Right lobe of liver (tissue), 4 donors: Measurements from ENCODE around the gene PCID2.

Source experiments
- POLR2A ChIP-seq: fragments of 450-650 bp; IDR thresholded peaks from one replicate; pipeline ENCODE4 v1.6.1; 2017; ENCODE audit warnings: antibody characterized with exemption, mild to moderate bottlenecking
- TF ChIP-seq, protein P1 (sequence below), 4 donors: fragments of 200-600 bp in 3 of 4; fragments of 450-650 bp in 1 of 4; IDR thresholded peaks; one replicate each; pipeline versions ENCODE4 v1.5.1 to v1.8.0; 2016 to 2022; ENCODE audit warnings: antibody characterized with exemption in 4 of 4, mild to moderate bottlenecking in 2 of 4
- donor health status: DM: no; HTN: no; CAD: no.
- donor health status: DM: no; HTN: no; CAD: no.
- donor health status: DM: no; HTN: yes; CAD: no.

DNA sequence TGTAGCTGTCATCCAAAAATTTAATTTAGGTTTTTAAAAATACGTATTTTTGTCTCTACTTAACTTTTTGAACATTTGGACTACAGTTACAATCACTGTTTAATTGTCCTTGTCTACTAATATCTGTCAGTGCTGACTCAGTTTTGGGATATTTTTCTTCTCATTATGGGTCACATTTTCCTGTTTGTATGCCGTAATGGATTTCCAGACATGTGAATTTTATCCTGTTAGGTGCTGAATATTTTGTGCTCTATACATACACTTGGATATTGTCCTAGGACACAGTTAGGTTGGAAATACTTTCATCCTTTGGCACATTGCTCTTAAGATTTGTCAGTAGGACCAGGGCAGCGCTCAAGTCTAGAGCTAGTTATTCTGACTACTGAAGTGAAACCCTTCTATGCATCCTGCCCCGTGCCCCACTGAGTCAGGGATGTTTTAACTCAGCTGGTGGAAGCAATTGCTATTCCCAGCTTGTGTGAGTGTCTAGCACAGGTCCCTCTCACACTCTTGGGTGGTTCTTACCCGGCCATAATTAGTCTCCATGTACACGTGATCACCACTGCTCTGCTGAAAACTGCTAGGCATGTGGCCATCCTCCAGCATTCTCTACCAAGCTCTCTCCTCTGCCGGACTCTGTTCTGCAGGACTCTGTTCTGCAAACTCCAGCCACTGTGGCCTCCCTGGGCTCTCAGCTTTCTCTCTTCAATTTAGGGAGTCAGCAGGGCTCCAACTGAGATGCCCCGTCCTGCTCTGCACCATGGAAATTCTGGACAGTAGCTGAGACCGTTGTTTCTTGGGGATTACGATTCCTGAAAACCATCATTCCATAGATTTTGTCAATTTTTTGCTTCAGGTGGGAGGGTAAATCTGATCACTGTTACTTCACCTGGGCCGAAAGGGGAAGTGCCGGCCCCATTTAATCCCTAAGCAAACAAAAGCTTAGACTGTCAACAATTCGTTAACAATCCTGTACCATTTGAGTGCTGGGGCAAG is 38.9 kb downstream of the PCID2 start:
- TF ChIP-seq, protein P1, sequence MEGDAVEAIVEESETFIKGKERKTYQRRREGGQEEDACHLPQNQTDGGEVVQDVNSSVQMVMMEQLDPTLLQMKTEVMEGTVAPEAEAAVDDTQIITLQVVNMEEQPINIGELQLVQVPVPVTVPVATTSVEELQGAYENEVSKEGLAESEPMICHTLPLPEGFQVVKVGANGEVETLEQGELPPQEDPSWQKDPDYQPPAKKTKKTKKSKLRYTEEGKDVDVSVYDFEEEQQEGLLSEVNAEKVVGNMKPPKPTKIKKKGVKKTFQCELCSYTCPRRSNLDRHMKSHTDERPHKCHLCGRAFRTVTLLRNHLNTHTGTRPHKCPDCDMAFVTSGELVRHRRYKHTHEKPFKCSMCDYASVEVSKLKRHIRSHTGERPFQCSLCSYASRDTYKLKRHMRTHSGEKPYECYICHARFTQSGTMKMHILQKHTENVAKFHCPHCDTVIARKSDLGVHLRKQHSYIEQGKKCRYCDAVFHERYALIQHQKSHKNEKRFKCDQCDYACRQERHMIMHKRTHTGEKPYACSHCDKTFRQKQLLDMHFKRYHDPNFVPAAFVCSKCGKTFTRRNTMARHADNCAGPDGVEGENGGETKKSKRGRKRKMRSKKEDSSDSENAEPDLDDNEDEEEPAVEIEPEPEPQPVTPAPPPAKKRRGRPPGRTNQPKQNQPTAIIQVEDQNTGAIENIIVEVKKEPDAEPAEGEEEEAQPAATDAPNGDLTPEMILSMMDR (IDR thresholded peaks at IDR 0.05), result no peak
- TF ChIP-seq POLR2A, result no peak
